OCI-LY3 (cell line): ENCODE results near the gene SLIT1.

Experiments
- H2AFZ ChIP-seq: fragments of 200-600, 300-600 bp; shearing (Covaris generic); 2 replicates; pipeline ENCODE4 v1.6.0; 2014; ENCODE audit warnings: antibody characterized with exemption, low read depth, low read length
- H3K27ac ChIP-seq: fragments of 200-600, 300-600 bp; sonication (generic); 2 replicates; pipeline ENCODE4 v1.5.1; 2014; ENCODE audit warnings: mild to moderate bottlenecking, low read length, moderate library complexity, mixed read lengths
- H3K27me3 ChIP-seq: fragments of 200-600, 300-600 bp; sonication (generic); 2 replicates; pipeline ENCODE4 v1.6.1; 2014; ENCODE audit warnings: low read depth, low read length, mixed read lengths
- H3K36me3 ChIP-seq: fragments of 200-600, 300-600 bp; sonication (generic); replicated peaks from 2 replicates; pipeline ENCODE3; 2014; ENCODE audit warnings: low read depth, low read length, mixed read lengths
- H3K4me1 ChIP-seq: fragments of 300-600, 200-600 bp; sonication (generic); 2 replicates; pipeline ENCODE4 v1.6.1; 2014; ENCODE audit warnings: low read length, mixed read lengths
- H3K4me2 ChIP-seq: fragments of 200-600, 300-600 bp; sonication (generic); 2 replicates; pipeline ENCODE4 v1.6.1; 2014; ENCODE audit warnings: low read length, mixed read lengths
- H3K4me3 ChIP-seq: fragments of 300-600, 200-600 bp; sonication (generic); 2 replicates; pipeline ENCODE4 v1.5.1; 2014; ENCODE audit warnings: antibody characterized with exemption, mild to moderate bottlenecking, low read length, moderate library complexity
- H3K79me2 ChIP-seq: fragments of 300-600, 200-600 bp; shearing (Covaris generic); 2 replicates; pipeline ENCODE4 v1.6.1; 2014; ENCODE audit warnings: mild to moderate bottlenecking, low read length, mixed read lengths
- H3K9ac ChIP-seq: fragments of 300-600, 200-600 bp; shearing (Covaris generic); 2 replicates; pipeline ENCODE4 v1.6.0; 2014; ENCODE audit warnings: mild to moderate bottlenecking, low read length, moderate library complexity
- H3K9me3 ChIP-seq: fragments of 200-600, 300-600 bp; shearing (Covaris generic); 2 replicates; pipeline ENCODE4 v1.6.1; 2014; ENCODE audit warnings: low read length, mixed read lengths; ENCODE audit not compliant: insufficient read depth
- H4K20me1 ChIP-seq: fragments of 200-600, 300-600 bp; sonication (generic); 2 replicates; pipeline ENCODE4 v1.6.1; 2016; ENCODE audit warnings: low read length, mixed read lengths; ENCODE audit not compliant: insufficient read depth
- EZH2phosphoT487 ChIP-seq: fragments of 200-600 bp; shearing (Covaris generic); IDR thresholded peaks from 2 replicates; pipeline ENCODE4 v1.6.1; 2018; ENCODE audit warnings: antibody characterized with exemption, mixed run types, low read depth
- TF ChIP-seq, protein P1 (sequence below): fragments of 200-600, 300-600 bp; sonication (generic); IDR thresholded peaks from 2 replicates; pipeline ENCODE4 v1.5.1; 2014; ENCODE audit warnings: antibody characterized with exemption, low read length, low read depth

The SLIT1 gene

DNA sequence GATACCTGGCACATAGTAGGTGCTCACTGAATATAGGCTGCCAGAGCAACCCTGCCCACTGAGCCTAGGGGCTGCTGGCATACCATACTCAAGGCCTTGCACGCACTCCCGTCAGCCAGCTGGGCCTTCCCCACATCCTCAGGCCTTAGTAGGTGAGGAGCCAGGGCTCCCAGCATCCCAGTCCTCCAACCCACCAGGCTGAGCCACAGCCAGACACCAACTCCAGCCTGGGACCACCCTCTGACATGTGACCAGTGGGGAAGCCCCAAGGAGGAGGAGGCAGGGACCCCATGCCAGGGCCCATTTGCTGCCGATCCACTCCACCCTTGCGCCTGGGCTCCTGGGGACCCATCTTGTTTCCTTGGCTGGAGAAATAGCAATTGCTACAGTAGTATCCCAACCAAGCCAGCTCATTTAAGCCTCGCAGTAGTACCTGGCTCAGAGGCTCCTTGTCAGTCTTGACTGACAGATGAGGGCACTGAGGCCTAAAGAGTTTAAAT, 11.4 kb downstream of the SLIT1 start:
- H2AFZ ChIP-seq, result no peak overlapping the region
- H4K20me1 ChIP-seq, result no peaks in the 10 kb centered on the region
- H3K27me3 ChIP-seq, result peaks cover 5% of the 10 kb centered on the region; the same call in 1 of the 2 replicates
- H3K36me3 ChIP-seq, result no peaks in the 10 kb centered on the region
- H3K9ac ChIP-seq, result no peak overlapping the region
- no peak overlapping the region for H3K4me3 ChIP-seq
- no peaks in the 10 kb centered on the region for H3K9me3 ChIP-seq
- peaks cover 10% of the 10 kb centered on the region for H3K4me1 ChIP-seq
- H3K79me2 ChIP-seq, result no peaks in the 10 kb centered on the region
- H3K27ac ChIP-seq, result no peak overlapping the region
- H3K4me2 ChIP-seq, result no peak overlapping the region
- TF ChIP-seq, protein P1, sequence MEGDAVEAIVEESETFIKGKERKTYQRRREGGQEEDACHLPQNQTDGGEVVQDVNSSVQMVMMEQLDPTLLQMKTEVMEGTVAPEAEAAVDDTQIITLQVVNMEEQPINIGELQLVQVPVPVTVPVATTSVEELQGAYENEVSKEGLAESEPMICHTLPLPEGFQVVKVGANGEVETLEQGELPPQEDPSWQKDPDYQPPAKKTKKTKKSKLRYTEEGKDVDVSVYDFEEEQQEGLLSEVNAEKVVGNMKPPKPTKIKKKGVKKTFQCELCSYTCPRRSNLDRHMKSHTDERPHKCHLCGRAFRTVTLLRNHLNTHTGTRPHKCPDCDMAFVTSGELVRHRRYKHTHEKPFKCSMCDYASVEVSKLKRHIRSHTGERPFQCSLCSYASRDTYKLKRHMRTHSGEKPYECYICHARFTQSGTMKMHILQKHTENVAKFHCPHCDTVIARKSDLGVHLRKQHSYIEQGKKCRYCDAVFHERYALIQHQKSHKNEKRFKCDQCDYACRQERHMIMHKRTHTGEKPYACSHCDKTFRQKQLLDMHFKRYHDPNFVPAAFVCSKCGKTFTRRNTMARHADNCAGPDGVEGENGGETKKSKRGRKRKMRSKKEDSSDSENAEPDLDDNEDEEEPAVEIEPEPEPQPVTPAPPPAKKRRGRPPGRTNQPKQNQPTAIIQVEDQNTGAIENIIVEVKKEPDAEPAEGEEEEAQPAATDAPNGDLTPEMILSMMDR, result no peak
- TF ChIP-seq EZH2phosphoT487, result no peak

DNA sequence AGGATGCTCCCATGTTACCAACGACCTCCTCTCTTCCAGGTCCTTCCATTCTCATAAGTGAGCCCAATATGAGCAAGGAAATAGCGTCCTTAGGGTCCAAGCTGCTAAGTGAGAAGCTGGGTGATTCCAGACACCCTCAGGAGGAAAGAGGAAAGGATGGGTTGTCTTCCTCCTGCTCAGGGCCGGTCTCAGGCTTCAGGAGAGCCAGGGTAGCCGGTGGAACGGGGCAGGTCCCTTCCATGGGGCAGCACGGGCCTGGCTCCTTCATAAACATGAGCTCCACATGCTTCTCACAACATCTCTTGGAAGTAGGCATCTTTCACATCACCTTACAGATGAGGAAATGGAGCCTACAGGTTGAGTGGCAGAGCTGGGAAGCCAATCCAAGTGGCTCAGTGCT, 12.7 kb downstream of the SLIT1 start:
- Histone ChIP-seq H2AFZ (no peak overlapping the region), H4K20me1 (no peaks in the 10 kb centered on the region), H3K4me2 (no peak overlapping the region), H3K27ac (no peak overlapping the region), H3K27me3 (no peaks in the 10 kb centered on the region), H3K4me3 (no peak overlapping the region), H3K9me3 (no peaks in the 10 kb centered on the region), H3K4me1 (peaks cover 10% of the 10 kb centered on the region), H3K36me3 (no peaks in the 10 kb centered on the region), H3K79me2 (no peaks in the 10 kb centered on the region), H3K9ac (no peak overlapping the region)
- no peak for TF ChIP-seq EZH2phosphoT487
- TF ChIP-seq, protein P1, result no peak

DNA sequence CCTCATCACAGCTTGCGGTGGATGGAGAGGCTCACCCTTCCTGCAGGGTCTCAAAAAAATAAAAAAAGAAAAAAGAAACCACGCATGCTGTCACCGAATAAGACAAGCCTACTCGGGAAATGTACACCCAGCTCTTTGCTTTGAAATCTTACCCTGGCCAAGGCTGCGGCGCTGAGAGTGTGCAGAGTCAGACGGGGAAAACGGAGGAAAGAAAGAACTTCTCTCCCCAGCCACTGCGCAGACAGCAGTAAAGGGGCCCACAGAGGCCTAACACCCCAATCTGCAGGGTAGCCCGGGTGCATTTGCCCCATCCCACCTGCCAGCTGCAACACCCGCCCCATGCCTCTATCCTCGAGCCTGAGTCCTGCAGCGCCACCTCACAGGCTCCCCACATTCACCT, 14.8 kb downstream of the SLIT1 start:
- Histone ChIP-seq H3K4me2 (no peak overlapping the region), H2AFZ (no peak overlapping the region), H3K4me1 (peaks cover 9% of the 10 kb centered on the region), H3K27me3 (no peaks in the 10 kb centered on the region), H3K79me2 (no peaks in the 10 kb centered on the region), H3K27ac (no peak overlapping the region), H3K36me3 (no peaks in the 10 kb centered on the region), H3K9me3 (no peaks in the 10 kb centered on the region), H3K9ac (no peak overlapping the region), H4K20me1 (no peaks in the 10 kb centered on the region), H3K4me3 (no peak overlapping the region)
- TF ChIP-seq EZH2phosphoT487, result no peak
- TF ChIP-seq, protein P1, result no peak

DNA sequence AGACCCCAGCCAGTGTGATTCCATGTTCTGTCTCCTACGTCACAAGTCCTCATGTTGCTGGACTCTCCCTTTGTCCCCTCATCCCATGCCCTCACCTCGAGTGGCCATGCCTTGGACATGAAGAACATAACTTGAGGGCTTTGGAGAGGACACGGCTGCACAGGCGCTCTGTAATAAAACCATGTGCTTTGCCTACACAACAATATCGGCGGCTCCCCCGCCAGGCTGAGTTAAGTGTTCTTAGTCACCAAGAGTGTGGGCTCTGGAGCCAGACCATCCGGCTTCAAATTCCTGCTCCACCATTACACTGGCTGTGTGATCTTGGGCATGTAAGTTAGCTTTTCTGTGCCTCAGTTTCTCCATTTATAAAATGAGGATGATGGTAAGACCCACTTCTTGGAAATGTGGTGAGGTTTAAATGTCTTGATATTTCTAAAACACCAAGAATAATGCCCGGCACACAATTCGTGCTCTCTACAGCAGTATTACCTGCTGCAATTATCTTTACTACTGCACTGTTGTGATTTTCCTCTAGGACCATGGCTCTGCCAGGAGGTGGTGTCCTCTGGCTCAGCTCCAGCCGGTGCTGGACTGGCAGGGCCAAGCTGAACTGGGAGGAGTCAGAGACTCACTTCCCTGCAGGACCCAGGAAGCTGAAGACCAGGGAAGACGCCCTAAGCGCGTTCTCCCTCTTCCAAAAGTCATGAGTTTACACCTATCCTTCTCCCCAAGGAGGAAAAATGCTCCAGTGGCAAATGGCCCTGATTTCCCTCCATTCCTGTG, 15.7 kb downstream of the SLIT1 start:
- no peak overlapping the region for H3K4me3 ChIP-seq
- peaks cover 1% of the 10 kb centered on the region for H3K4me1 ChIP-seq
- H3K36me3 ChIP-seq, result no peaks in the 10 kb centered on the region
- H4K20me1 ChIP-seq, result no peaks in the 10 kb centered on the region
- no peaks in the 10 kb centered on the region for H3K79me2 ChIP-seq
- no peak overlapping the region for H3K4me2 ChIP-seq
- no peaks in the 10 kb centered on the region for H3K9me3 ChIP-seq
- no peak overlapping the region for H3K9ac ChIP-seq
- H2AFZ ChIP-seq, result no peak overlapping the region
- H3K27me3 ChIP-seq, result no peaks in the 10 kb centered on the region
- no peak overlapping the region for H3K27ac ChIP-seq
- no peak for TF ChIP-seq EZH2phosphoT487
- TF ChIP-seq, protein P1, result no peak
